MG63 (cell line): ENCODE results near the gene YIF1B. TPM values are rescaled to one million over a fixed set of nuclear protein-coding genes. Genes with fewer than 3 reads are reported as not detected.
A peak's percentile ranks its signal among the peaks of the same experiment; 100 is the strongest.

ENCODE experiments used
- DNase-seq: peaks from one replicate; pipeline ENCODE4 v3.0.0-alpha.2; 2020
- H3K27me3 ChIP-seq: fragments of 250-450 bp; sonication (Bioruptor Pico); 2 replicates; pipeline ENCODE4 v1.5.1; 2020; ENCODE audit warnings: mild to moderate bottlenecking, moderate library complexity
- H3K36me3 ChIP-seq: fragments of 250-450 bp; sonication (Bioruptor Pico); 2 replicates; pipeline ENCODE4 v1.5.1; 2020; ENCODE audit warnings: mild to moderate bottlenecking, moderate library complexity
- H3K4me3 ChIP-seq: fragments of 250-450 bp; sonication (Bioruptor Pico); 2 replicates; pipeline ENCODE4 v1.5.1; 2020; ENCODE audit warnings: mild to moderate bottlenecking, moderate library complexity
- H3K9me3 ChIP-seq: fragments of 250-450 bp; sonication (Bioruptor Pico); 2 replicates; pipeline ENCODE4 v1.5.1; 2020; ENCODE audit warnings: mild to moderate bottlenecking, moderate library complexity
- total RNA-seq: library from RNA; depleted of rRNA; stranded (reverse); fragments of >200 nt; shearing (Covaris generic); gene quantifications from 2 replicates; pipeline ENCODE4 v1.2.3, GENCODE V29; 2014; ENCODE audit warnings: low replicate concordance

Gene YIF1B
- total RNA-seq, 1 experiment from 2014 or later, result 294 TPM

DNA sequence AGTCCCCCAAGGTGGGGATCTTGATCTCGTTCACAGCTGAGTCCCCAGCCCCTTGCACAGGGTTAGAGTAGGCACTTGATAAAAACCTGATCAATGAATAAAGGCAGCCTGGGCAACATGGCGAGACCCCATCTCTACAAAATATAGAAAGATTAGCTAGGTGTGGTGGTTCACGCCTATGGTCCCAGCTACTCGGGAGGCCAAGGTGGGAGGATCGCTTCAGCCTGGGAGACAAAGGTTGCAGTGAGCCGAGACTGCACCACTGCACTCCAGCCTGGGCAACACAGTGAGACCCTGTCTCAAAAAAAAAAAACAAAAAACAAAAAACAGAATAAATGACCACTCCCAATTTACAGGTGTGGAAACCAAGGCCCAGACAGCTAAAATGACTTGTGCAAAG lies 4.8 kb downstream of the YIF1B start:
- no peaks in the 10 kb centered on the region for H3K27me3 ChIP-seq
- H3K4me3 ChIP-seq, result no peak overlapping the region
- peaks cover 39% of the 10 kb centered on the region for H3K36me3 ChIP-seq
- no peaks in the 10 kb centered on the region for H3K9me3 ChIP-seq
- DNase-seq, result no peak

DNA sequence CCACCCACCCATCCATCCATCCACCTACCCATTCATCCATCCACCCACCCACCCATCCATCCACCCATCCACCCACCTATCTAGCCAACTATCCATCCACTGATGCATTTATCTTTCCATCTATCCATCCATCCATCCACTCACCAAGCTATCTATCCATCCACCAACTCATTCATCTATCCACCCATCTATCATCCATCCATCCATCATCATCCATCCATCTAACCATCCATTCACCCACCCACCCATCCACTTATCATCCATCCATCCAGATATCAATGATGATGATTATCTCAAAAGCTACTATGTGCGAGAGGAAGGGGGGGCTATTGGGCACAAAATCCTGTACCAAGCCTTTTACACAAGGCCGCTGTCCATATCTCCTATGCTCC lies 5.5 kb downstream of the YIF1B start:
- peaks cover 45% of the 10 kb centered on the region for H3K36me3 ChIP-seq
- no peak overlapping the region for H3K4me3 ChIP-seq
- H3K27me3 ChIP-seq, result no peaks in the 10 kb centered on the region
- H3K9me3 ChIP-seq, result no peaks in the 10 kb centered on the region
- no peak for DNase-seq

DNA sequence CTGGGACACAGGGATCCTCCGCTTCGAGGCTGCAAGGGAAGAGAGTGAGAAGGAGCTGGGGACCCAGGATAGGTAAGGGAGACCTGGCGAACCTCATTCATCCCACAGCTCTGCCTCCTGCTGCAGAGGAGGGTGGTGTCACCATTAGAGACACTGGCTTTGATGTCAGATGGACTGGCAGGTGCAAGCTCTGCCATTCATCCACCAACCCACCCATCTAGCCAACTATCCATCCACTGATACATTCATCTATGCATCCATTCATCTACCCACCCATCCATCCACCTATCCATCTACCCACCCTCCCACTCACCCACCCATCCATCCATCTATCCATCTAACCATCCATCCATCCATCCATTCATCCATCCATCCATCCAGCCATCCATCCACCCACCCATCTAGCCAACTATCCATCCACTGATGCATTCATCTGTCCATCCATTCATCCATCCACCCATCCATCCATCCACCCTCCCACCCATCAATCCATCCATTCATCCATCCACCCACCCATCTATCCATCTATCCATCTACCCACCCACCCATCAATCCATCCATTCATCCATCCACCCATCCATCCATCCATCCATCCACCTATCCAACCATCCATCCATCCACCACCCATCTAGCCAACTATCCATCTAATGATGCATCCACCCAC lies 6.0 kb downstream of the YIF1B start:
- no peaks in the 10 kb centered on the region for H3K9me3 ChIP-seq
- DNase-seq, result no peak
- H3K27me3 ChIP-seq, result no peaks in the 10 kb centered on the region
- H3K4me3 ChIP-seq, result no peak overlapping the region
- peaks cover 51% of the 10 kb centered on the region for H3K36me3 ChIP-seq

DNA sequence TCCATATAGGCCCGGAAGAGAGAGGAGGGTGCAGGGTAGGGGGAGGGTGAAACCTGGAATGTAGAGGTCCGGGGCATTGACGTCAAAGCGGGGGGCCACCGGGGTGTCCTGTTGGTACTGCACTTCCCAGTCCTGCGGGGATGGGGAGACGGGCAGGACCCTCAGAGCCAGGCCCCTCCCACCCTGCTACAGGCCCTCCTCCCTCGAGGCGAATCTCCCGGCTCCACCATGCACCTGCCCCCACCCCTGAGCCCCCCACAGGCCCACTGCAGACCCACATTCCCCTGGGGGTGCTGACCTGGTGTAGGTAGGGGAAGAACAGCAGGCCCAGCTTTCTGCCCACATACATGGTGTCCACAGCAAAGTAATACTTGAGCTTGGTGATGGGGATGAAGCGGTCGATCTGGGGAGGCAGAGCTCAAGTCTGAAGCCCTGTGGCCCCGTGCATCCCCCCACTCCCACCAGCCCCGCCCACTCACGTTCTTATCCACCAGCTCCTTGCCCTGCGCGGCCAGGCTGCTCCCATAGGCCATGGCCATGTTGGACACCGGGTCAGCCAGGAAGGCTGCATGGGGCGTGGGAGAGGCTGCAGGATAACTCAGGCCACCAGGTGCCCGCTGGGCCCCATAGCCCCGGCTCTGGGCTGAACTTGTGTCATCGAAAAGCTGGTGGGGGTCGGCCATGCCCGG lies 6.7 kb downstream of the YIF1B start:
- Histone ChIP-seq H3K27me3 (no peaks in the 10 kb centered on the region), H3K9me3 (no peaks in the 10 kb centered on the region), H3K4me3 (no peak overlapping the region), H3K36me3 (peaks cover 57% of the 10 kb centered on the region)
- no peak for DNase-seq

DNA sequence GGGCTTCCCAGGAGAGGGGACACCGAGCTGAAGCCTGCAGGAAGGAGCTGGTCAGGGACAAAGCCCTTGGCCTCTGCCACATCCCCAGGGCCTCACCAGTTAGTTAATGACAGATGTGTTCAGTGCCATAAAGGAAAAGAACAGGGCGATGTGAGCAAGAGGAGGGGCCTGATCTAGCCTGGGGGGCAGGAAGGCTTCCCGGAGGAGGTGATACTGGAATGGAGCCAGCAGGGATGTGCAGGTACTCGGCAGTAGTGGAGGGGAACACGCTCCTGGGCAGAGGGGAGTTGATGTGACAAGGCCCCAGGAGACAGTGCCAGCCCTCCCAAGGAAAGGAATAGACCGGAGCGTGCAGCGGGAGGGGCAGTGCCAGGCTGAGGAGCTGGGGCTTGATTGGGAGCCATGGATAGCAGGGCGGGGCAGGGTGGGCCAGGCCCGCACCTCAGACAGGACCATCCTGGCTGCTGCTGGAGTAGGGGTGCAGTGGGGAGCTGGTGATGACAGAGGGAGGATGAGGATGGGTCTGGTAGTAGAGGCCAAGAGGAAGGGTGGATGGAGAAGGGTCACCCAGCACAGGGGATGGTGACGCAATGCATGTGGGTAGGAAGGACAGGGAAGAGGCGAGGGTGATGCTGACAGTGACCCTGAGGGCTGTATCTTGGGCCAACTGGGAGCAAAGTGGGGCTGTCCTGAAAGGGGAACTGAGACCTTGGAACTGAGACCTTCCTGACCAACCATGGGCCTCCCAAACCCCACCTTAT lies 7.6 kb downstream of the YIF1B start:
- peaks cover 60% of the 10 kb centered on the region for H3K36me3 ChIP-seq
- no peak for DNase-seq
- H3K9me3 ChIP-seq, result no peaks in the 10 kb centered on the region
- H3K27me3 ChIP-seq, result no peaks in the 10 kb centered on the region
- no peak overlapping the region for H3K4me3 ChIP-seq

DNA sequence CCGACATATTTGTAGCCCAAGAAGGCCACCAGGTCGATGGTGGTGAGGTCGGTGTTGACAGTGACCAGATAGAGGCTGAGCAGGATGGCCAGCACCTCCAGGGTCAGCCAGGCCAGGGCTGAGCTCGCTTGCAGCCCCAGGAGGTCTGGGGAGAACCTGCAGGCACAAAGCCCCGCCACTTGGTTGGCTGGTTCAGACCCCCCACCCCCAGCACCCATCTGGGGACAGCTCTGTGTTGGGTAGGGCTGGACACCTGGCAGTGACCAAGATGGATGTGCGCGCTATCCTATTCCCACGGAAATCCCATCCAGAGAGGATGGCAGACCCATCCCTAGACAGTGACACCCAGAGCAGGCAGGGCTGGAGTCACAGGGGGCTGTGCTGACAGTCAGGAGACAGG lies 8.2 kb downstream of the YIF1B start:
- Histone ChIP-seq H3K4me3 (no peak overlapping the region), H3K27me3 (no peaks in the 10 kb centered on the region), H3K36me3 (peaks cover 62% of the 10 kb centered on the region), H3K9me3 (no peaks in the 10 kb centered on the region)
- DNase-seq, result no peak

DNA sequence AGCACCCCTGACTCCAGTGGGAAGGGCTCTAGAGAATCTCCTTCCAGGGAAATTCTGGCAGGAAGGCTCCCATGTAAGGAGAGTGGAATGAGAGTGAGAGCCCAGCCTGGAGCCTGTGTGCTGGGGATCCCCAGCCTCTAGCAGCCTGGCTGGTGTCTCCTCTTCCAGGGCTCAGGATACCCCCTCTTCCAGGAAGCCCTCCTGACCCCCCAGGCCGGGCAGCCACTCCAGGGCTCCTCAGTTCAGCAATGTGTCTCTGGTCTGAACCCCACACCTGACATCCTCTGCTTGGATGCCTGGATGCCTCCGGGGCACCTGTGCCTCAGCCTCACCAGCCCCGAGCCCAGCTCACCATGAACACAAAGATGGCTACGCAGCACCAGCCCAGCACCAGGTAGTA lies 8.7 kb downstream of the YIF1B start:
- H3K9me3 ChIP-seq, result no peaks in the 10 kb centered on the region
- H3K27me3 ChIP-seq, result no peaks in the 10 kb centered on the region
- H3K4me3 ChIP-seq, result no peak overlapping the region
- H3K36me3 ChIP-seq, result peaks cover 64% of the 10 kb centered on the region
- DNase-seq, result no peak

DNA sequence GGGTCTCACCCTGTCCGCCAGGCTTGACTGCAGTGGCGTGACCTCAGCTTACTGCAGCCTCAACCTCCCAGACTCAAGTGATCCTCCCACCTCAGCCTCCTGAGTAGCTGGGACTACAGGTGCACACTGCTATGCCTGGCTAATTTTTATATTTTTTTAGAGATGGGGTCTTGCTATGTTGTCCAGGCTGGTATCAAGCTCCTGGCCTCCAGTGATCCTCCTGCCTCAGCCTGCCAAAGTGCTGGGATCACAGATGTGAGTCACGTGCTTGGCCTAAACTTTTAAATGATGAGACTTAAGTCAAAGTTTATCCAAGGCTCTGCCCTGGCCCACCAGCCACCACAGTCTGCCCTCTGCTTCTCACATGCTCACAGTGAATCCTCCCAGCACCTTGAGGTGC lies 9.5 kb downstream of the YIF1B start:
- Histone ChIP-seq H3K4me3 (no peak overlapping the region), H3K27me3 (no peaks in the 10 kb centered on the region), H3K36me3 (peaks cover 61% of the 10 kb centered on the region), H3K9me3 (no peaks in the 10 kb centered on the region)
- DNase-seq, result no peak

DNA sequence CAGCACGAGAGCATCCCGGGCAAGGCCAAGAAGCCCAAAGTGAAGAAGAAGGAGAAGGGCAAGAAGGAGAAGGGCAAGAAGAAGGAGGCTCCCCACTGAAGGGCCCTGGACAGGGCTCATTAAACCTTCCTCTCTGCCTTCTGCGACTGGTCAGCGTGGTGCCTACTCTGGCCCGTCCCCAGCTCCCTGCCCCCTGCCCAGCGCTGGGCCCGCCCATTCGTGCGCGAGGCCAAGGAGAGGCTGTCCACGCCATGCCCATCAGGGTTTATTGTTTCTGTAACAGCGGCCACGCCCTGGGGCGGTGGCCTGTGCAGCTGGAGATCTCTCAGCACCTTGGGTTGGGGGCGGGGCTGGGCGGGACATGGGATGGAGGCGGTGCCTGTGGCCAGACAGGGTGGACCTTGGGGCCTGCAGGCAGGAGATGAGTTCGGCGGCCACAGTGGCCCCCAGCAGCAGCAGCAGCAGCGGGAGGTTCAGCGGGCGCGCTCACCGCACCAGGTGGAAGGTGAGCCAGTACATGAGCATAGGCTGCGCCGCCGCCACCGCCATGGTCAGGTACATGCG lies 10.8 kb downstream of the YIF1B start:
- Histone ChIP-seq H3K36me3 (peaks cover 61% of the 10 kb centered on the region), H3K9me3 (no peaks in the 10 kb centered on the region), H3K4me3 (no peak overlapping the region), H3K27me3 (no peaks in the 10 kb centered on the region)
- DNase-seq, result no peak

DNA sequence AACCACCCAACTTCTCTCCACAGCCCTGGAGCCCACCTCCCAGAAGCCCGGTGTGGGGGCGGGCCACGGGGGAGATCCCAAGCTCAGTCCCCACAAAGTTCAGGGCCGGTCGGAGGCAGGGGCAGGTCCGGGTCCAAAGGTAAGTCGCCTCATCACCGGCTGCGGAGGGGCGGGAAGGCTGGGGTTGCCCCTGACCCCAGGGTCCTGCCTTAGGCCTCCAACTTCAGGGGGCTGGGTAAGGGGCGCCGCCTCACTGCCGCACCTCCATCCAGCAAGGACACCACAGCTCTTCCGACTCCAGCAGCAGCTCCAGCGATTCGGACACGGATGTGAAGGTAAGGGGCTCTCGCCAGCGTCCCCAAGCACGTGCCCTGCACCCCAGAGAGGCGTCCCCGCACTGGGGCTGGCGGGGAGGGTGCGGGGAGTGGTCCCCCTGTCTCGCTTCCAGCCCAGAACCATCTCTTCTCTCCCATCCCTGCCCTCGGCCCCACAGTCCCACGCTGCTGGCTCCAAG lies 11.3 kb downstream of the YIF1B start:
- no peaks in the 10 kb centered on the region for H3K27me3 ChIP-seq
- peaks cover 61% of the 10 kb centered on the region for H3K36me3 ChIP-seq
- DNase-seq, result no peak
- no peaks in the 10 kb centered on the region for H3K9me3 ChIP-seq
- H3K4me3 ChIP-seq, result no peak overlapping the region

DNA sequence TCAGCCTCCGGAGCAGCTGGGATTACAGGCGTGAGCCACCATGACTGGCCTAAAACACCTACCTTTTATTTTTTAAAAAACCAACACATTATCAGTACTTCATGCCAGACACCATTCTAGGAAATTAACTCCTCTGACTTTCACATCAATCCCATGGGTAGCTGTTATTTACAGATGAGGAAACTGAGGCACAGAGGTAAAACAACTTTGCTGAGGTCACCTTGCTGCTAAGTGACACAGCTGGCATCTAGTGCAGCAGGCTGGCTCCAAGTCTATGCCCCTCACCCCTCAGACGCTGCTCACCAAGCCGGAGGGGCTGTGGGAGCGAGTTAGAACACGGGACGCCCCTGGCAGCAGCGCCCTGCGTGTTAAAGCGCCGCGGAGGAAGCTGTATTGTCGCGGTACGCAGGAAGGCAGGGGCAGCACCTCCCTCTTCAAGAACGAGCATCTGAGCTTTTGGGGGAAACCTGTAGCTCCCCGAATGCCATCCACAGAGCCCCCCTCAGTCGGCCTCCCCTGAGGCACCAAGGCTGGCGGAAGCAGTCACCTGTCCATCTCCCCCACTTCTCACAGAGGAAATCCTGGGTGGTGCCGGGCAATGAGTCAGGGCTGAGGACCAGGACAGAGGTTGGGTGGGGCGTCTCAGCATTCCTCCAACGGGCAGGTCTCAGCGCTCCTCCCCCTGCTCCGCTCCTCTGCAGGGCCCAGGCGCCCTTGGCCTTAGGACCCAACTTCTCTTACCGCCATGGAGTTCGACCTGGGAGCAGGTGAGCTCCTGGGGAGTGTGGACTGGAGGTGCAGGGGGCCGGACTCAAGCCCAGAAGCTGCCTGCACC lies 12.0 kb downstream of the YIF1B start, which contains the start of gene C19orf33:
C19orf33 (plus strand) TSS at position 735 of the 835 bp plus-strand sequence; CDS start at position 746, 11 bp downstream.
- H3K9me3 ChIP-seq, result no peaks in the 10 kb centered on the region
- no peak for DNase-seq
- no peaks in the 10 kb centered on the region for H3K27me3 ChIP-seq
- H3K4me3 ChIP-seq, result no peak within 1 kb of the TSS
- peaks cover 57% of the 10 kb centered on the region for H3K36me3 ChIP-seq

DNA sequence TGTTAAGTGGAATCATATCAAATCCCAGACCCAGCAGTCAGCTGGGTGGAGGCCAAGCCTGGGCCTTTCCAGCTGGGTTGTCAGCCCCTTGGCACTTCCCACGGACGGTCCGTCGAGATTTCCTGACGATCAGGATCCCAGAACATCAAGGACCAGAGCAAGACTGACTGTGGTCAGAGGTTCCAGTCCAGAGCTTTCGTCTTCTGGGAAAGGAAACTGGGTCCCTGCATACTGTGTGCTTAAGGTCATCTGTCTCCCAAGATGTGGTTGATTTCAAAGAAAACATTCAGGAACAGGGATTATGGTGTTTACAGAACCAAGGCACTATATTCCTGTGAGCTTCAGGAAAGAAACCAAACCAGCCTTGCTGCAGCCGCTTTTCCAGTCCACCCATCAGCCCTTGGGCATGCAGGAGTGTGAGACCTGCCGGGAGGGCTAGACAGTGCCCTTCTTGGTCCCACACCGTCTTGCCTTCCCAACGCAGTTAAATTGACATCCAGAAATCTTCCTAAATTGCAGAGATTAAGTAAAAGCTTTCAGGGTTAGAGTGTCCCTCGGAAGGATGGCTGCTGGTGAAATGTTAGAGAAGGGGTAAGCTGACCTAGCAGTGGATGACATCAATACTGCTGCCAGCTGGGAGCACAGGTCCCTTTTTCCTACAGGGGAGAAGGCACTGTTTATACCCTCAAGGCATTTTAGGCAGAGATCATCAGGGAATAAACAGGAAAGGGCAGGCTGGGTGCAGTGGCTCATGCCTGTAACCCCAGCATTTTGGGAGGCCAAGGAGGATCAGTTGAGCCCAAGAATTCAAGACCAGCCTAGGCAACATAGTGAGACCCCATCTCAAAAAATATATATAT lies 16.7 kb downstream of the YIF1B start:
- peak; percentile 90 for DNase-seq
- Histone ChIP-seq H3K27me3 (no peaks in the 10 kb centered on the region), H3K36me3 (peaks cover 12% of the 10 kb centered on the region), H3K4me3 (no peak overlapping the region), H3K9me3 (no peaks in the 10 kb centered on the region)

DNA sequence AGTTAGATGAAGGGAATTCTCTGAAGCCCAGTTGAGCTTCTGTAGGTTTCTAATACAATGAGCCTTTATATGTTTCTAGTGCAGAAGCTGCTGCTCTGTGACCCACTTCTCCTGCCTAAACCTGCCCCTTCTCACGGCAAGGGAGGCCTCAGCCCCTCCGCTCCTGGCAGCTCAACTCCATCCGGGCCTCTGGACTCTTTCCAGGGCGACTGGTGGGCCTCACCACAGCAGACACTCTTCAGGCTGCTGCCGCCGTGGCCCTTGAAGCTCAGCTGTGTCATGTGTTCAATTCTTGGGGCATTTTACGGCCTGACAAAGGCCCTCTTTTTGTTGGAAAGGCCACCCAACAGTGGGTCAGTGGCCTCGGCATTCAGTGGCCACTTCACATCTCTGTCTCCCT lies 21.7 kb downstream of the YIF1B start:
- Histone ChIP-seq H3K27me3 (no peaks in the 10 kb centered on the region), H3K36me3 (no peaks in the 10 kb centered on the region), H3K9me3 (no peaks in the 10 kb centered on the region), H3K4me3 (no peak overlapping the region)
- no peak for DNase-seq

DNA sequence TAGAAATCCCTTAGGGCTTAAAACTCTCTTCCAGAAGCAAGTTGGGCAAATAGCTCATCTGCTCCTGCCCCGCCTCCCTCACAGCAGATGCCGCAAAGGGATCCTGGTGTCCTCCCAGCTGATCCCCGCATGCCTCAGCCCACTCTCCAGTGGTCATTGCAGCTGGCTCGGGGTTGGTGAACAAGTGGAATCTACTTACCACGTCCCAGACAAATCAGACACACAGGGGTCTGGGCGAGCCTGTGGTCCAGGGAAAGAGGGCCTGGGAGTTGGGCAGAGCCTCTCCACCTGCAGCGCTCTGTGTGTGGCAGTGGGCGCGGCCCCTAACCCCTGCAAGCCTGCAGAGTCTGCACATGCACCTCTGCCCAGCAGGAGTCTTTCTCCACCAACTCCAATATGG lies 22.5 kb downstream of the YIF1B start:
- Histone ChIP-seq H3K36me3 (no peaks in the 10 kb centered on the region), H3K27me3 (no peaks in the 10 kb centered on the region), H3K9me3 (no peaks in the 10 kb centered on the region), H3K4me3 (no peak overlapping the region)
- DNase-seq, result no peak

DNA sequence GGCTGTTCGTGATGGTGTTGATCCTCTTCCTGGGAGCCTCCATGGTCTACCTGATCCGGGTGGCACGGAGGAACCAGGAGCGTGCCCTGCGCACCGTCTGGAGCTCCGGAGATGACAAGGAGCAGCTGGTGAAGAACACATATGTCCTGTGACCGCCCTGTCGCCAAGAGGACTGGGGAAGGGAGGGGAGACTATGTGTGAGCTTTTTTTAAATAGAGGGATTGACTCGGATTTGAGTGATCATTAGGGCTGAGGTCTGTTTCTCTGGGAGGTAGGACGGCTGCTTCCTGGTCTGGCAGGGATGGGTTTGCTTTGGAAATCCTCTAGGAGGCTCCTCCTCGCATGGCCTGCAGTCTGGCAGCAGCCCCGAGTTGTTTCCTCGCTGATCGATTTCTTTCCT lies 23.9 kb downstream of the YIF1B start:
- no peaks in the 10 kb centered on the region for H3K27me3 ChIP-seq
- no peaks in the 10 kb centered on the region for H3K9me3 ChIP-seq
- no peak overlapping the region for H3K4me3 ChIP-seq
- H3K36me3 ChIP-seq, result no peaks in the 10 kb centered on the region
- DNase-seq, result no peak
